LNCAP (cell line): ENCODE results near the gene CHD9.

Source experiments
- TF ChIP-seq, protein P1 (sequence below): fragments of 450-650 bp; IDR thresholded peaks from 2 replicates; pipeline ENCODE4 v1.5.1; 2017; ENCODE audit warnings: mild to moderate bottlenecking

Gene CHD9

DNA sequence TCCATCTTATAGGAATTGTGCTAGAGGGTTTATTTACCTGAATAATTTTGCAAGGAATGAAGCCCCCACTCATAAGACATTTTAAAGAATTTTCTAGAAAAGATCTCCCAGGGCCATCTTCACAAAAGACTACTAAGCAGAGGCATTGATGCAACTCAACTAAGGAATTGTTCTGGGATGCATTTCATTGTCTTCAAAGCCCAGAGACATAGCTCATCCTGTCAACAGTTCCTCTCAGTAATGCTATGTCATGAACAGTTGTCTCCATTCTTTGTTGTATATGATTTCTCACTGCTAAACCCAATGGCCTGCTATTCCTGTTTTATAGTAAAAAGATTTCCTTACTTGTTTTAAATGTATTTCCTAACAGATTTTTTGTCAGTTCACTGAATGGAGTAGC lies 242.7 kb downstream of the CHD9 start:
- TF ChIP-seq, protein P1, sequence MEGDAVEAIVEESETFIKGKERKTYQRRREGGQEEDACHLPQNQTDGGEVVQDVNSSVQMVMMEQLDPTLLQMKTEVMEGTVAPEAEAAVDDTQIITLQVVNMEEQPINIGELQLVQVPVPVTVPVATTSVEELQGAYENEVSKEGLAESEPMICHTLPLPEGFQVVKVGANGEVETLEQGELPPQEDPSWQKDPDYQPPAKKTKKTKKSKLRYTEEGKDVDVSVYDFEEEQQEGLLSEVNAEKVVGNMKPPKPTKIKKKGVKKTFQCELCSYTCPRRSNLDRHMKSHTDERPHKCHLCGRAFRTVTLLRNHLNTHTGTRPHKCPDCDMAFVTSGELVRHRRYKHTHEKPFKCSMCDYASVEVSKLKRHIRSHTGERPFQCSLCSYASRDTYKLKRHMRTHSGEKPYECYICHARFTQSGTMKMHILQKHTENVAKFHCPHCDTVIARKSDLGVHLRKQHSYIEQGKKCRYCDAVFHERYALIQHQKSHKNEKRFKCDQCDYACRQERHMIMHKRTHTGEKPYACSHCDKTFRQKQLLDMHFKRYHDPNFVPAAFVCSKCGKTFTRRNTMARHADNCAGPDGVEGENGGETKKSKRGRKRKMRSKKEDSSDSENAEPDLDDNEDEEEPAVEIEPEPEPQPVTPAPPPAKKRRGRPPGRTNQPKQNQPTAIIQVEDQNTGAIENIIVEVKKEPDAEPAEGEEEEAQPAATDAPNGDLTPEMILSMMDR, result no peak

DNA sequence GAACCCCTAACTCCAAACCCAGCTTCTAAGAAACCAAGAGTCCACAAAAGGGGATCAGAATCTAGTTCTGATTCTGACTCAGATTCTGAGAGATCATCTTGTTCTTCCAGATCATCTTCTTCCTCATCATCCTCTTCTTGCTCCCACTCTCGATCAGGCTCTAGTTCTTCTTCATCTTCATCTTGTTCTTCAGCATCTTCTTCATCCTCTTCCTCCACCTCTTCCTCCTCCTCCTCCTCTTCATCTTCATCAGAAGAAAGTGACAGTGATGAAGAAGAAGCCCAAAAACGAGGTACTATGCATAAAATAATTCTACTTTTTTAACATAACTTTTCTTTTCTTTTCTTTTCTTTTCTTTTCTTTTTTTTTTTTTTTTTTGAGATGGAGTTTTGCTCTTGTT lies 249.5 kb downstream of the CHD9 start:
- TF ChIP-seq, protein P1, result no peak

DNA sequence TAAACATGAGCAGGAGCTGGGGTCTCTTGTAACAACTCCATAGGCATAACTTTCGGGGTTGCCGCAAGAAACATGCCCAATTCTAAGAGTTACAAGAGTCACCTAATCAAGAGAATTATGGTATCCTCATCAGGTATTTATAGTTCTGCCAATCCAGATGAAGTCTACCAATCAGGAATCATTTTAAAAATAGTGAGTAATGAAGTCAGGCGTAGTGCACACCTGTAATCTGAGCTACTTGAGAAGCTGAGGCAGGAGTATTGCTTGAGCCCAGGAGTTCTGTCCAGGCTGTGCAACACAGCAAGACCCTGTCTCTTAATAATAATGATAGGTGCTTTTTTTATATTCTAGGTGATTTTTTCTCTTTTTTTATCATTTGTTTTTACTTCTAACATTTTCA lies 251.0 kb downstream of the CHD9 start:
- TF ChIP-seq, protein P1, result no peak

DNA sequence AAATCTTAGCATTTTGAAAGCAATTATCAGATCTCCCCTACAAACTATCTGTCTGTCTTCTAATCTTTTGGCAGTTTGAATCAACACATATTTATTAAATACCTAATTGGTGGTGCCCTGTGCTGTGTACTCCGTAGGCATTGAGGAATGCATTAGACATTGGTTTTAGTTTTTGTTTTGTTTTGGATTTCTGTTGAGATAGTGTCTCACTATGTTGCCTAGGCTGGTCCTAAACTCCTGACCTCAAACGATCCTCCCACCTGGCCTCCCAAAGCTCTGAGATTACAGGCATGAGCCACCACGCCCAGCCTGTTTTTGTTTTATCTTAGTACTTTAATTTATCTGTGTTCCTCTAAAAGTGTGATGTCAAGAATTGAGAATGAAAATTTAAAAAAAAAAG lies 254.7 kb downstream of the CHD9 start:
- TF ChIP-seq, protein P1, result no peak

DNA sequence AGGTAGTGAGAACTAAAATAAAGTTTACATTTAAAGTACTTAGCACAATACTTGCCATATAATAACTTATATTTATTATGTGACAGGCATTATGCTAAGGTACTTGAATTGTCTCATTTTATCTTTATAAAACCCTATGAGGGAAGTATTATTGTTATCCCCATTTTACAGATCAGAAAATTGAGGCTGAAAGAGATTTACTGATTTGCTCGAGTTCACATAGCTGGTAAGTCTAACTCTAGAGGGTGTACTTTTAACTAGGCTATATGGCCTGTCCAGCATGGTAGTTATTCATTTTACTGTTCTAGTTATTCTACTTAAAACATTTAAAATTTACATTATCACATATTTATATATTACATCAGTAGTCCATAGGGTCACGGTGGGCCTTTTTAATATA lies 266.2 kb downstream of the CHD9 start:
- TF ChIP-seq, protein P1, result no peak

DNA sequence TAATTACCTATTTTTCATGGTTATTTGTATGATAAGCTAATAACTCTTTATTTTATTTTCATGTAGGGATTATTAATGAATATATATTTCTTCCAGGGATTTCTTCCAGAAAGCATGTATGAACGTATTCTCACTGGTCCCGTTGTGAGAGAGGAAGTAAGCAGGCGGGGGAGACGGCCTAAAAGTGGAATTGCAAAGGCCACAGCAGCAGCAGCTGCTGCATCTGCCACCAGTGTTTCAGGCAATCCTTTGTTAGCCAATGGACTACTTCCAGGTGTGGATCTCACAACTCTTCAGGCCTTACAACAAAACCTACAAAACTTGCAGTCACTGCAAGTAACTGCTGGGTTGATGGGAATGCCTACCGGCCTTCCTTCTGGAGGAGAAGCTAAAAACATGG lies 269.1 kb downstream of the CHD9 start:
- TF ChIP-seq, protein P1, result no peak

DNA sequence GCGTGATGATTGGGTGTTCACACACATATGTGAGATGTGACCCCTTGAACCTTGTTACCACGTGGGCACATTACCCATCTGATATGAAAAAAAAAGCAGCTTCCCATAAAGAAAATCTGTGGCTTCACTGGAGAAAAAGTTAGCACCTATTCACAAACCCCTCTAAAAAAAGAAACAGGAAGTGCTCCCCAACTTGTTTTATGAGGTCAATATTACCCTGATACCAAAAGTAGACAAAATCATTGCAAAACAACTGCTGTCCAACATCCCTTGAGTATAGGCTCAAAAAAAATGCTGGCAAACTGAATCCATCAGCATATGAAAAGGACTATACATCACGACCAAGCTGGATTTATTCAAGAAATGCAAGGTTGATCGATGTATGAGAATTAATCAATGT lies 279.8 kb downstream of the CHD9 start:
- TF ChIP-seq, protein P1, result no peak

DNA sequence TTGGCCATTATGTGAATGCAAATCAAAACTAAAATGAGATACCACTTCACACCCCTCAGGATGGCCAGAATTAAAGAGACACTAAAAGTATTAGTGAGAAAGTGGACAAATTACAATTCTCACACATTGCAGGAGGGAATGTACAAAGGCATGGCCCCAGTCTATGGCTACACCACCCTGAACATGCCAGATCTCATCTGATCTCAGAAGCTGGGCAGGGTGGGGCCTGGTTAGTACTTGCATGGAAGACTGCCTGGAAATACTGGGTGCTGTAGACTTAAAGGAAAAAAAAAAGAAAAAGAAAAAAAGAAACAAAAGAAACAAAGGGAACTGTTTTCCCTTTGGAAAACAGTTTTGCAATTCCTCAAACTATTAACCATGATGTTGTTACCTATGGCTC lies 282.5 kb downstream of the CHD9 start:
- TF ChIP-seq, protein P1, result no peak
